CD4-positive, alpha-beta T cell treated with Interleukin-4 for 1 hour (primary cell): Measurements from ENCODE around the gene EML4.

ENCODE experiments used
- DNase-seq, 2 donors: peaks; one replicate each; pipeline ENCODE4 v3.0.0-alpha.2; 2020 to 2022

EML4 gene

GRCh38 chr2:42197792-42198191 lies 28.6 kb downstream of the EML4 start:
- no peak for DNase-seq

- no peak for DNase-seq
Measured at GRCh38 chr2:42198466-42198865, 29.3 kb downstream of the EML4 start.

GRCh38 chr2:42199002-42199401 lies 29.8 kb downstream of the EML4 start:
- no peak for DNase-seq

DNA sequence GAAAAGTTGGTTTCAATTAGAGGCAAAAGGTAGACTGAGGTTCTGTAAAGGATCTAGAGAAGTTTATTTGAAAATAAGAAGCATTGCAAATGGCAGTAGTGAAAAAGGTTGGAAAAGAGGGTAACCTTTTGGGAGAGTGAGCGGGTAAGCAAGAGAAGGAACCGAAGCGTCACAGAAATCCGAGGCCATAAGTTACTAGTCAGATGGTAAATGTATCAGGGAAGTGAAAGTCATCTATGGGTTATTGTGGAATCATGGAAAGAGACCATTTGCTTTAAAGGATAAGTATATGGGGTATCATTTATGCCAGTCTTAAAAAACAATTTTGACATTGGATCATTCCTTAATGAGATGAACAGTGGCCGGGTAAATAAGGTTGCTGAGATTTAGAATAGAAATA lies 30.5 kb downstream of the EML4 start:
- no peak for DNase-seq

DNA sequence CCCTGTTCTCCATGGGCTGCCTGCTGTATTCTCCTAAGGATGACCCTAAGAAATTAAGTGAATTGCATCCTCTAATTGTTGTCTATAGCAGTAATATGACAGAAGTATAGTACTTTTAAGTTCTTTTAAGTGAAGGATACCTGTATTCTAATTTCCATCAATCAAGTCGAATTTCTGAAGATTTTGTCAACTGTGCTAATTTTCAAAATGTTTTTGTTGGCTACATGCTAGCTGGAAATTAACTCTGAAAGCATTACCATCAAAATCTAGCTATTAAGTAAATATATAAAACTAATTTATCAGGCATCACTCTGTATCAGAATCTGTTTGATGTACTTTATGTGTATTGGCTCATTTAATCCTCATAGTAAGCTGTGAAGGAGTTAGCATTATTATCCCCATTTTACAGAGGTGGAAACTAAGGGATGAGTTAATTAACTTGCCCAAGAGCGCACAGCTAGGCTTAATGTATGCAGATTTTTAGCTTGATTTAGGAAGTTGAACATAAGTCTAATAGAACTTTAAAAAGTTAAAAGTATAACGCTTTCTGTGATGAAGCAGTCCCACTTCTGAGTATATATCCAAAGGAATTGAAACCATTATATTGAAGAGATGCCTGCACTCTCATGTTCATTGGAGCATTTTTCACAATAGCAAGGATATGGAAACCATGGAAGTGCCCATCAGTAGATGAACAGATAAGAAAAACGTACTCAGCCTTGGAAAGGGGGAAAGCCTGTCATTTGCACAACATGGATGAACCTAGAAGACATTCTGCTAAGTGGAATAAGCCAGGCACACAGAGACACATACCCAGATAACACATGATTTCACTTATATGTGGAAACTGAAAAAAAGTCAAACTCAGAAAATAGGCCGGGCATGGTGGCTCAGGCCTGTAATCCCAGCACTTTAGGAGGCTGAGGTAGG lies 32.0 kb downstream of the EML4 start:
- DNase-seq, result no peak

GRCh38 chr2:42202634-42203008 lies 33.5 kb downstream of the EML4 start:
- DNase-seq, result no peak

GRCh38 chr2:42203792-42204191 lies 34.6 kb downstream of the EML4 start:
- DNase-seq, result no peak

- DNase-seq, result no peak
Measured at GRCh38 chr2:42205337-42205736, 36.2 kb downstream of the EML4 start.

GRCh38 chr2:42207826-42208225 lies 38.7 kb downstream of the EML4 start:
- no peak for DNase-seq

DNA sequence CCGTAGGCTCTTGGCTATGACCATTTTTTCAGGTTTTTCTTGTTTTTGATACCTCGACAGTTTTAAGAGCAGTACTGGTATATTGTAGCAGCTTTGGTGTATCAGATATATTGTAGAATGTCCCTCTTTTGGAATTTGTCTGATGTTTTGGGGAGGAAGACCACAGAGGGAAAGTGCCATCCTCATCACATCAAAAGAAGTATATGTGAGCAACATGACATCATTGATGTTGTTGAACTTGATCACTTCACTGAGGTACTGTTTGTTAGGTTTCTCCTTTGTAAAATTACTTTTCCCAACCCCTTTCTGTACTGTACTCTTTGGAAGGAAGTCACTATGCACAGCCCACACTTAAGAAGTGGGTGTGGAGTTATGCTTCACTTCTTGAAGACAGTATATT lies 41.0 kb downstream of the EML4 start:
- DNase-seq, result no peak

- no peak for DNase-seq
Measured at GRCh38 chr2:42211291-42211690, 42.1 kb downstream of the EML4 start.

- DNase-seq, result no peak
Measured at GRCh38 chr2:42214669-42215068, 45.5 kb downstream of the EML4 start.

- DNase-seq, result no peak
Measured at GRCh38 chr2:42216694-42217093, 47.5 kb downstream of the EML4 start.

DNA sequence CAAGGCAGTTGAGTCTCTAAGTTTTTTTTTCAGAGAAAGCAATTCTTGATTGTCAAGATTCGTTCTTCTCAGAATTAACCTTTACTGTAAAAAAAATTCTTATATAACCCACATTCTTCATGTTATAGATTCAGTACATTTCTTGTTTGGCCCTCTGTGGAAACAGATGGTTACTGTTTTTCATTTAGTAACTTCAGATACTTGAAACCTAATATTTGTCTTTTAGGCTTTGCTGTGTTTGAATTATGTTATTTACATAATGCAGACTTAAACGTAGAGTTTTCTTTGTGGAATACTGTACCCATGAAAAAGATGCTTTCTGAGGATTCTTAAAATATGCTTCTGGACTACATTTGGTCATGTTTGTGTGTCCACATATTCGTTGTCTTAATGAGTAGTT lies 48.2 kb downstream of the EML4 start:
- DNase-seq, result no peak

- no peak for DNase-seq
Measured at GRCh38 chr2:42217914-42218313, 48.8 kb downstream of the EML4 start.

DNA sequence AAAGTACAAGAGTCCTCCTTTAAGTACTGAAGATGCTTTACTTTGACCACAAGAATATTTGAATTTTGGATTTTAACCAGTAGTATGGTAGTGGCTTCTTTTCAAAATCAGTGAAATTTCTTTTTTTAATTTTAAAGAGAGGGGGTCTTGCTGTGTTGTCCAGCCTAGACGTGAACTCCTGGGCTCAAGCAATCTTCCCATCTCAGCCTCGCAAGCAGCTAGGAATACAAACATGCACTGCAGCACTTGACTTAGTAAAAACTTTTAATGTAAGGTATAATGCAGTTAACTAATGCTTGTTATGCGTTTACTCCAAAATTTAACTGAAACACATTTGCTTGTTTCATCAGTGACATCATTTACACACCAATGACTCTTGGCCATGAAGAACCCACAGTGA lies 49.6 kb downstream of the EML4 start:
- no peak for DNase-seq

GRCh38 chr2:42219160-42219559 lies 50.0 kb downstream of the EML4 start:
- no peak for DNase-seq

GRCh38 chr2:42220566-42220965 lies 51.4 kb downstream of the EML4 start:
- no peak for DNase-seq

DNA sequence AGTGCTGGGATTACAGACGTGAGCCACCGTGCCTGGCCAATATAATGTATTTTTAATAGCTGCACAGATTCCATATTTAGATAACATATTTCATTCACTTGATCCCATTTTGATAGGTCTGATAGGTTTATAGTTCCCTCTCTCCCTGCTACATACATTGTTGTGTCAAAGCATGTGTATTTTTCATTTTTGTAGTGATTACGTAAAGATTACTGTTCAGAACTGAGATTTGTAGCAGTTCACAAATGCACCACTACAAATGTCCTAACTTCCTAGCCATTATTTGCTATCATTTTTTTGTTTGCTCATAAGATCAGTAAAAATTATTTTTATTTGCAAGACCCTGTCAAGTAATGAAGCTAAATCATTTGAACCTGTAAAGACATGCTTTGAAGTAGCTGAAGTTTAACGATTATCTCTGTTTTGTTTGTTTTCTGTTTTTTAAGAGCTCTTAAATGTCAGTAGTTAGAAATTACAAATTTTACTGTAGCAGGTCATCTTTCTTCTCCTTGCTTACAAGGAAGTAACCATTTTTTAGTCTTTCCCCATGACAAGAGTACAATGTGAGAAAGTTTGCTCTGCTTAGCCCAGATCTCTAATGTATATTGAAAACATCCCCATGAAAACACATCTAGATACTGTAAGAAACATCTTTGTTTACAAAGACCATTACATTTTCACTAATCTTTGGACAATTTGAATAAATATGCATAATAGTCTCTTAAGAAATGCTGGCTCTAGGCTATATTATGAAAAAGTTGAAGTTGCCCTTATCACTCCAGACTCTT lies 54.1 kb downstream of the EML4 start:
- DNase-seq, result no peak

DNA sequence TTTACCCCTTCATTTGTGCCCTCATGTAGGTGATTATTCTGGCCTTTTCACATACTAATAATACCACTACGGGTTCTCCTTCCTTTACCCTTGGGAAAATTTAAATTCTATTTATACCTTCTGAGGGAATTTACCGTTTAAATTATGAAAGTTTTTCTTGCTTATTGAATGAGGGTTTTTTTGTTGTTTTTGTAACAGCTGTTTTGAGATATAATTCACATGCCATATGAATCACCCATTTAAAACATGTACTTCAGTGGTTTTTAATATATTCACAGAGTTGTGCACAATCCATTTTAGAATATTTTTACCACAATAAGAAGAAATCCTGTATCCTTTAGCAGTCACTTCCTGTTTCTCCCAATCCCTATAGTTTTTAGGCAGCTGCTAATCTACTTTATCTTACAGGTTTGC lies 54.7 kb downstream of the EML4 start:
- no peak for DNase-seq

DNA sequence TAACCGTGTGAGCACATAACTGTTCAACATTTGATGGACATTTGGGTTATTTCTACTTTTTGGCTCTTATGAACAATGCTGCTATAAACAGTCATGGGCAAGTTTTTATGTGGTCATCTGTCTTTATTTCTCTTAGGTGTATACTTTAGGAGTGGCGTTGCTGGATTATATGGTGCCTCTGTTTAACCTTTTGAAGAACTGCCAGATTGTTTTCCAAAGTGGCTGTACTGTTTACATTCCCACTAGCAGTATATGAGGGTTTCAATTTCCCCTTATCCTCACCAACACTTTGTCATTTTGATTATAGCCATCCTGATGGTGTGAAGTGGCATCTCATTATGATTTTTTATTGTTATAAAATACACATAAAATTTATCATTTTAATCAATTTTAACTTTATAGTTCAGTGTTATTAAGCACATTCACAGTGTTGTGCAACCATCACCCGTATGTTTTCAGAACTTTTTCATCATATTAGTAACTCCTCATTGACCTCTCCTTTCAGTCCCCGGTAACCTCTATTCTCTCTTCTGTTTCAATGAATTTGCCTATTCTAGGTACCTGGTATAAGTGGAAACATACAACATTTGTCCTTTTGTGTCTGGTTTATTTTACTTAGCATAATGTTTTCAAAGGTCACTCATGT lies 55.4 kb downstream of the EML4 start:
- DNase-seq, result no peak

DNA sequence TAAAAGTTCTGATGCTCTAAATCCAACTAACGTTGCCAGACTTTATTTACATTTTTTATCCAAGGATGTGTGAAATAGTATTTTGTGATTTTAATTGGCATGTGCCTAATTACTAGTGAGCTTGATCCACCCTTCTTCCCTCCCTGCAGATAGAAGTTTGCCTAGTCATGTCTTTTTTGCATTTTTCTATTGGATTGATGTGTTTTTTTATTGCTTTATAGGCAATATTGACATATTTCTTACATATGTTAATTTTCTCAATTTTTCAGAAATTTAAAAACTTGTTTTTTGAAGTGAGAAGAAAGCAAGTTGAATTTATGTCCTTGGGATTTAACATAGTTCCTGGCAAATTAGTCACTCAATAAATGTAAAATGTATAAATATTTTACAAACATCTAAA lies 56.4 kb downstream of the EML4 start:
- DNase-seq, result no peak

GRCh38 chr2:42227491-42227890 lies 58.3 kb downstream of the EML4 start:
- DNase-seq, result no peak

DNA sequence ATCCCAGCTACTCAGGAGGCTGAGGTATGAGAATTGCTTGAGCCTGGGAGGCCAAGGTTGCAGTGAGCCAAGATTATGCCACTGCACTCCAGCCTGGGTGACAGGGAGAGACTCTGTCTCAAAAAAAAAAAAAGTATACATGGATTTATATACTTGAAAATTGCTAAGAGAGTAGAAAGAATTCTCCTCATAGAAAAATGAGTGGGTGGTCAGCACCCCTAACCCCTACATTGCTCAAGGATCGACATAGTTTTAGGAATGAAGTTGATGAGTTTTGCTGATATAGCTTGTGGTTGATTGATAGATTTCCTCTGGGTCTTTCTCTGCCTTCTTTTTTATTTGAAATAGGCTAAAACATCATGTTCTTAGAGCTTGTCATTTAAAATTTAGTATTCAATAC lies 58.9 kb downstream of the EML4 start:
- DNase-seq, result no peak
